Measurements from ENCODE around the gene CARD19. TPM values are rescaled to one million over a fixed set of nuclear protein-coding genes. Genes with fewer than 3 reads are reported as not detected.

The CARD19 gene
- total and polyA plus RNA-seq, 2 of the 8 experiments (the other 6 are each of a cell fraction or from before 2014, with no cell fraction given), result 21.2 to 112 TPM

- WGBS, 2 experiments (ENCODE audit: extremely low coverage in 1 of 2, insufficient coverage in 1 of 2, insufficient read length in 1 of 2, insufficient replicate concordance in 2 of 2, low coverage in 1 of 2, low lambda C conversion rate in 2 of 2, missing lambda C conversion rate in 1 of 2), result 79% methylated on average over 7 of the region's 7 CpGs; no CpG with 5 or more reads in 1 of the 2 experiments
- H4K20me1 ChIP-seq (replicated peaks in 1 of 2; ENCODE audit: control insufficient read depth in 1 of 2, insufficient read depth in 2 of 2, low read length in 2 of 2), result peaks cover 0 to 2% of the 10 kb centered on the region in 2 experiments
- H3K14ac ChIP-seq (ENCODE audit: insufficient read length), result no peak overlapping the region
- H3K4ac ChIP-seq (replicated peaks; ENCODE audit: insufficient read length, low read depth, low read length), result no peak overlapping the region
- no peaks in the 10 kb centered on the region for H3K9me3 ChIP-seq (ENCODE audit: insufficient read depth in 2 of 2, low read depth in 1 of 2, low read length in 1 of 2)
- H4K8ac ChIP-seq (ENCODE audit: extremely low read depth, insufficient read depth, low read length), result no peak overlapping the region
- no peak overlapping the region for H3K4me2 ChIP-seq (ENCODE audit: insufficient read depth in 1 of 2, low read depth in 2 of 2, low read length in 2 of 2)
- no peak overlapping the region for H4K91ac ChIP-seq (replicated peaks; ENCODE audit: insufficient read length, low read length)
- no peak overlapping the region for H2BK5ac ChIP-seq (ENCODE audit: low read depth, low read length)
- H3K9ac ChIP-seq (replicated peaks in 1 of 4; ENCODE audit: extremely low read depth in 1 of 4, low read depth in 3 of 4, low read length in 3 of 4), result no peak overlapping the region; a peak in 1 of 7 replicates
- peaks cover 0 to 11% (median 7%) of the 10 kb centered on the region in 4 experiments; a peak in 5 of 7 replicates for H3K4me1 ChIP-seq (replicated peaks in 1 of 4; ENCODE audit: control insufficient read depth in 3 of 4, insufficient read depth in 4 of 4, low read length in 3 of 4)
- no peaks in the 10 kb centered on the region; the same call in 1 of the 2 replicates for H3K79me1 ChIP-seq (ENCODE audit: low read depth, low read length)
- no peak overlapping the region for H2BK20ac ChIP-seq (ENCODE audit: low read length)
- H3K4me3 ChIP-seq (ENCODE audit: extremely low read depth in 1 of 4, insufficient read depth in 2 of 4, low read depth in 3 of 4, low read length in 4 of 4), result no peak overlapping the region
- no peak overlapping the region for H3K56ac ChIP-seq (replicated peaks; ENCODE audit: insufficient read length, low read depth, low read length)
- FAIRE-seq (no peak), DNase-seq (ENCODE audit: low read depth in 1 of 2, low spot score in 2 of 2) (no peak)
- no peak overlapping the region for H4K5ac ChIP-seq (ENCODE audit: insufficient read length, low read depth, low read length)
- TF ChIP-seq HDAC2 (IDR thresholded peaks at IDR 0.05; ENCODE audit: borderline replicate concordance in 1 of 2, low read depth in 2 of 2, low read length in 2 of 2) (0 out of 4 replicates have a peak, but pooled peaks of 1 of the 2 experiments have one; percentile 56), KDM1A (IDR thresholded peaks at IDR 0.05; ENCODE audit: borderline replicate concordance, low read length) (peak; percentile 74; the same call in 1 of the 2 replicates), POU5F1 (IDR thresholded peaks at IDR 0.05; ENCODE audit: low read depth, low read length) (no peak), CTBP2 (IDR thresholded peaks at IDR 0.05; ENCODE audit: borderline replicate concordance, insufficient read depth, insufficient read length, low read length) (no peak), TAF7 (optimal IDR thresholded peaks at IDR 0.05; ENCODE audit: borderline replicate concordance, low read depth, low read length) (no peak)
- no peak overlapping the region for H3K18ac ChIP-seq (ENCODE audit: extremely low read depth, low read length)
- no peak overlapping the region for H3K27ac ChIP-seq (ENCODE audit: low read depth, low read length)
- ChIA-PET POLR2A (ENCODE audit: partially characterized antibody) (no interaction called here), CTCF (ENCODE audit: partially characterized antibody) (interaction anchor here (0.6 to 2.2 kb wide), 7 partner anchors 11 to 481 kb away, joined by 3 to 7 read pairs (median 3); no protein-coding TSS in a partner anchor)
- no peak overlapping the region; the same call in 1 of the 2 replicates for H2BK12ac ChIP-seq (ENCODE audit: low read depth, low read length)
- no peak overlapping the region for H2AK5ac ChIP-seq (ENCODE audit: low read depth, low read length)
- H3K79me2 ChIP-seq (ENCODE audit: control insufficient read depth in 1 of 2, insufficient read depth in 2 of 2, low read length in 2 of 2), result no peaks in the 10 kb centered on the region
- 0 out of 2 replicates have a peak overlapping the region, but pooled peaks have one; percentile 61 for H2BK15ac ChIP-seq (ENCODE audit: low read length)
- no peak overlapping the region for H2BK120ac ChIP-seq (replicated peaks; ENCODE audit: low read depth, low read length)
- H3K27me3 ChIP-seq (replicated peaks in 1 of 4; ENCODE audit: control insufficient read depth in 3 of 4, extremely low read depth in 1 of 4, insufficient read depth in 3 of 4, low read length in 3 of 4), result peaks cover 0 to 13% (median 10%) of the 10 kb centered on the region in 4 experiments; a peak in 5 of 7 replicates
- peaks cover 11% of the 10 kb centered on the region; the same call in 1 of the 2 replicates for H3K23me2 ChIP-seq (ENCODE audit: low read depth, low read length)
- H3K23ac ChIP-seq (ENCODE audit: insufficient read length), result no peak overlapping the region
- H2AFZ ChIP-seq (ENCODE audit: low read length), result no peak overlapping the region
- H3K36me3 ChIP-seq (ENCODE audit: control insufficient read depth in 2 of 4, insufficient read depth in 4 of 4, low read length in 3 of 4), result no peaks in the 10 kb centered on the region
These were observed 42.3 kb downstream of the CARD19 start for GRCh38 chr9:93138171-93138764.

Data from H1 (cell line).